Left hindlimb (tissue), 1 donor: ENCODE results near the gene USP12.
"Not testable (repeated sequence)": the region's sequence is repeated elsewhere in the genome, so short reads cannot be mapped to it uniquely, and the experiment has no call there.

Experiments used
- DNase-seq: peaks from one replicate; pipeline ENCODE4 v3.0.0-alpha.2; 2018

The USP12 gene

GRCh38 chr13:27118428-27119054 lies 53.1 kb downstream of the USP12 start:
- DNase-seq, result no peak

GRCh38 chr13:27117952-27118351 lies 53.7 kb downstream of the USP12 start:
- no peak for DNase-seq

- DNase-seq, result no peak
Measured at GRCh38 chr13:27117158-27117557, 54.5 kb downstream of the USP12 start.

- no peak for DNase-seq
Measured at GRCh38 chr13:27113436-27113835, 58.2 kb downstream of the USP12 start.

- DNase-seq, result no peak
Measured at GRCh38 chr13:27112006-27112405, 59.6 kb downstream of the USP12 start.

- no peak for DNase-seq
Measured at GRCh38 chr13:27110056-27110746, 61.4 kb downstream of the USP12 start.

GRCh38 chr13:27106144-27106543 lies 65.5 kb downstream of the USP12 start:
- no peak for DNase-seq

GRCh38 chr13:27104606-27105005 lies 67.0 kb downstream of the USP12 start:
- DNase-seq, result no peak

GRCh38 chr13:27101847-27102246 lies 69.8 kb downstream of the USP12 start:
- DNase-seq, result no peak

- no peak for DNase-seq
Measured at GRCh38 chr13:27101289-27101688, 70.3 kb downstream of the USP12 start.

GRCh38 chr13:27097691-27098090 lies 73.9 kb downstream of the USP12 start:
- DNase-seq, result no peak

GRCh38 chr13:27091451-27091850 lies 80.2 kb downstream of the USP12 start:
- DNase-seq, result no peak

GRCh38 chr13:27088619-27089018 lies 83.0 kb downstream of the USP12 start:
- DNase-seq, result no peak

GRCh38 chr13:27086599-27087265 lies 84.9 kb downstream of the USP12 start:
- DNase-seq, result no peak

GRCh38 chr13:27083183-27083582 lies 88.4 kb downstream of the USP12 start:
- DNase-seq, result no peak

- no peak for DNase-seq
Measured at GRCh38 chr13:27081893-27082679, 89.5 kb downstream of the USP12 start.

- DNase-seq, result no peak
Measured at GRCh38 chr13:27080018-27080948, 91.3 kb downstream of the USP12 start.

- DNase-seq, result no peak
Measured at GRCh38 chr13:27079421-27079958, 92.1 kb downstream of the USP12 start.

GRCh38 chr13:27077451-27077850 lies 94.2 kb downstream of the USP12 start:
- DNase-seq, result no peak

- no peak for DNase-seq
Measured at GRCh38 chr13:27076421-27076820, 95.2 kb downstream of the USP12 start.

- no peak for DNase-seq
Measured at GRCh38 chr13:27073186-27073585, 98.4 kb downstream of the USP12 start.

- DNase-seq, result not testable (repeated sequence)
Measured at GRCh38 chr13:27066123-27066522, 105.5 kb downstream of the USP12 start.
